PFSK-1 (cell line): Measurements from ENCODE around the gene GSG1L.

ENCODE experiments used
- POLR2AphosphoS5 ChIP-seq: IDR thresholded peaks from 2 replicates; pipeline ENCODE4 v1.6.1; 2012; ENCODE audit warnings: low read depth, mild to moderate bottlenecking, control low read depth, low read length, moderate library complexity
- SIN3A ChIP-seq: IDR thresholded peaks from 2 replicates; pipeline ENCODE4 v1.6.1; 2012; ENCODE audit warnings: mild to moderate bottlenecking, low read length, moderate library complexity, borderline replicate concordance; ENCODE audit not compliant: insufficient read depth
- TAF1 ChIP-seq: IDR thresholded peaks from 2 replicates; pipeline ENCODE4 v1.6.1; 2012; ENCODE audit warnings: low read length, control low read depth, borderline replicate concordance; ENCODE audit not compliant: insufficient read depth

GRCh38 chr16:27903046-27903655 lies 160.4 kb downstream of the GSG1L start:
- TF ChIP-seq TAF1: no peak
- TF ChIP-seq SIN3A: no peak
- TF ChIP-seq POLR2AphosphoS5: no peak
